Activated CD4-positive, alpha-beta T cell treated with anti-CD3 and anti-CD28 coated beads, Interleukin-2, amount 10 ng/mL, durations not matched to agents 7 days and 5 days (primary cell): ENCODE data around the gene NGB. TPM values are rescaled to one million over a fixed set of nuclear protein-coding genes. Genes with fewer than 3 reads are reported as not detected.

ENCODE experiments used
- CTCF ChIA-PET: fragments of 350-600 bp; sonication (Branson Sonifier 250); formaldehyde crosslinking; loops from one replicate; lab custom pipeline; 2021; ENCODE audit warnings: antibody characterized with exemption; lab: Charles Lee
- POLR2A ChIA-PET: fragments of 350-600 bp; sonication (Branson Sonifier 250); formaldehyde crosslinking; loops from one replicate; lab custom pipeline; 2021; ENCODE audit warnings: antibody characterized with exemption; lab: Charles Lee
- DNase-seq: peaks from one replicate; pipeline ENCODE4 v3.0.0-alpha.2; 2020
- H3K27ac Mint-ChIP-seq: one replicate; pipeline ENCODE4 v1.8.0; 2021; ENCODE audit warnings: mild to moderate bottlenecking, moderate library complexity, mixed read lengths
- H3K27me3 Mint-ChIP-seq: one replicate; pipeline ENCODE4 v1.8.0; 2021; ENCODE audit warnings: mixed read lengths
- H3K36me3 Mint-ChIP-seq: one replicate; pipeline ENCODE4 v1.8.0; 2021; ENCODE audit warnings: low read depth, mixed read lengths
- H3K4me1 Mint-ChIP-seq: one replicate; pipeline ENCODE4 v1.8.0; 2021; ENCODE audit warnings: mixed read lengths
- H3K4me3 Mint-ChIP-seq: one replicate; pipeline ENCODE4 v1.8.0; 2021; ENCODE audit warnings: mild to moderate bottlenecking, moderate library complexity, mixed read lengths
- H3K9me3 Mint-ChIP-seq: one replicate; pipeline ENCODE4 v1.8.0; 2021; ENCODE audit warnings: mixed read lengths
- total RNA-seq, 2 experiments: library from RNA; stranded (reverse); gene quantifications; one replicate each; pipeline ENCODE4 v1.2.3, GENCODE V29; 2021

The NGB gene
- total RNA-seq, 2 experiments from 2014 or later = not detected

GRCh38 chr14:77239412-77239811, 31.6 kb downstream of the NGB start:
- CTCF ChIA-PET = no interaction called here
- Mint-ChIP-seq H3K9me3 (no peaks in the 10 kb centered on the region), H3K27me3 (no peaks in the 10 kb centered on the region)

GRCh38 chr14:77238996-77239395, 32.0 kb downstream of the NGB start:
- Mint-ChIP-seq H3K36me3 (no peaks in the 10 kb centered on the region), H3K27me3 (no peaks in the 10 kb centered on the region), H3K4me1 (no peaks in the 10 kb centered on the region), H3K4me3 (no peak overlapping the region), H3K9me3 (no peaks in the 10 kb centered on the region), H3K27ac (no peak overlapping the region)
- ChIA-PET POLR2A (no interaction called here), CTCF (no interaction called here)
- DNase-seq = no peak

More at GRCh38 chr14:77239412-77239811, 31.6 kb downstream of the NGB start:
- Mint-ChIP-seq H3K4me1 (no peaks in the 10 kb centered on the region), H3K36me3 (no peaks in the 10 kb centered on the region), H3K27ac (no peak overlapping the region), H3K4me3 (no peak overlapping the region)
- POLR2A ChIA-PET = interaction anchor here (0.7 kb wide), 1 partner anchor 26 kb away, joined by 3 read pairs; no protein-coding TSS in a partner anchor
- no peak for DNase-seq

DNA sequence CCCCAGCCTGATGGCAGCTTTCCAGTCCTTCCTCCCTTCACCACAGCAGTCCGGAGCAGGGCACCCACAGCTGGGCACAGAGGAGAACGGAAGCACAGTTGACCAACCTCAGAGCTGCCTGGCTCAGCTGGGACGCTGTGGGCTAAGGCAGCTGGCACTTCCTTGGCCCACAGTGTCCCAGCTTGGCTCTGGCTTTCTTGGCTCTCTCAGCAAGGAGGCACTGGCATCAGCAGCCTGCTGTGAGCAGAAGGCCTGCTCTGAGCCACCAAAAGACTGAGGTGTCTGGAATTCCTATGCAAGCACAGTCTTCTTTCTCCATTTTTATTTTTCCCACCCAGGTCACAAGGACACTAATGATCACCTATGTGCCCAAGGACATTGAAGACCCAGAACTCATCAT, 32.6 kb downstream of the NGB start:
- no peak overlapping the region for H3K27ac Mint-ChIP-seq
- no peak overlapping the region for H3K4me3 Mint-ChIP-seq
- no peak for DNase-seq
- no peaks in the 10 kb centered on the region for H3K36me3 Mint-ChIP-seq
- no peaks in the 10 kb centered on the region for H3K4me1 Mint-ChIP-seq
- ChIA-PET CTCF (no interaction called here), POLR2A (interaction anchor here (0.6 kb wide), 1 partner anchor 32 kb away, joined by 3 read pairs; no protein-coding TSS in a partner anchor)
- H3K27me3 Mint-ChIP-seq = no peaks in the 10 kb centered on the region
- no peaks in the 10 kb centered on the region for H3K9me3 Mint-ChIP-seq

DNA sequence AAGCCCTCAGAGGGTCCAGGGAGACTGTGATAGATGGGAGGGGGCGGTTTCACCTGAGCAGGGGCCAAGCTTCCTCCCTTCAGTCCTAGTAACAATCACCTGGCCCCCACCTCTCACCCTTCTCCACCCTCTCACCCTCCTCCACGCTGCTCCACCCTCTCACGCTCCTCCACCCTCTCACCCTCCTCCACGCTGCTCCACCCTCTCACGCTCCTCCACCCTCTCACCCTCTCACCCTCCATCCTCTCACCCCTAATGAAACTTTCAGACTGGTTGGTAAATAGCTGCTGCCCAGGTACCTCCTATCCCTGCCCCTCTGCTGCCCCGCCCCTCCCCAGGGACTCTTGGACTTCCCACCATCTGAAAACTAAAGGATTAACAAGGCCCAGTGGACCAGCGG, 34.2 kb downstream of the NGB start:
- H3K27me3 Mint-ChIP-seq = peaks cover under 1% of the 10 kb centered on the region
- no peak for DNase-seq
- H3K4me3 Mint-ChIP-seq = no peak overlapping the region
- no peaks in the 10 kb centered on the region for H3K4me1 Mint-ChIP-seq
- H3K36me3 Mint-ChIP-seq = no peaks in the 10 kb centered on the region
- CTCF ChIA-PET = no interaction called here
- POLR2A ChIA-PET = no interaction called here
- H3K9me3 Mint-ChIP-seq = no peaks in the 10 kb centered on the region
- no peak overlapping the region for H3K27ac Mint-ChIP-seq

- H3K9me3 Mint-ChIP-seq = no peaks in the 10 kb centered on the region
- no peak for DNase-seq
- H3K4me3 Mint-ChIP-seq = no peak overlapping the region
- ChIA-PET CTCF (no interaction called here), POLR2A (no interaction called here)
- H3K27ac Mint-ChIP-seq = no peak overlapping the region
- no peaks in the 10 kb centered on the region for H3K4me1 Mint-ChIP-seq
- no peaks in the 10 kb centered on the region for H3K36me3 Mint-ChIP-seq
- peaks cover 3% of the 10 kb centered on the region for H3K27me3 Mint-ChIP-seq
Measured at GRCh38 chr14:77231721-77232120, 39.3 kb downstream of the NGB start.

GRCh38 chr14:77230914-77231313, 40.1 kb downstream of the NGB start:
- H3K9me3 Mint-ChIP-seq = no peaks in the 10 kb centered on the region
- H3K4me3 Mint-ChIP-seq = no peak overlapping the region
- POLR2A ChIA-PET = no interaction called here

GRCh38 chr14:77228056-77228455, 43.0 kb downstream of the NGB start:
- ChIA-PET CTCF (interaction anchor here (0.6 kb wide), 1 partner anchor 23 kb away, joined by 5 read pairs; no protein-coding TSS in a partner anchor), POLR2A (no interaction called here)
- no peak overlapping the region for H3K4me3 Mint-ChIP-seq
- no peaks in the 10 kb centered on the region for H3K36me3 Mint-ChIP-seq
- H3K4me1 Mint-ChIP-seq = no peaks in the 10 kb centered on the region
- H3K9me3 Mint-ChIP-seq = no peaks in the 10 kb centered on the region
- H3K27ac Mint-ChIP-seq = no peak overlapping the region
- H3K27me3 Mint-ChIP-seq = peaks cover 5% of the 10 kb centered on the region
- DNase-seq = no peak

More at GRCh38 chr14:77230914-77231313, 40.1 kb downstream of the NGB start:
- Mint-ChIP-seq H3K36me3 (no peaks in the 10 kb centered on the region), H3K4me1 (no peaks in the 10 kb centered on the region), H3K27ac (no peak overlapping the region), H3K27me3 (peaks cover 3% of the 10 kb centered on the region)
- DNase-seq = no peak
- CTCF ChIA-PET = no interaction called here

DNA sequence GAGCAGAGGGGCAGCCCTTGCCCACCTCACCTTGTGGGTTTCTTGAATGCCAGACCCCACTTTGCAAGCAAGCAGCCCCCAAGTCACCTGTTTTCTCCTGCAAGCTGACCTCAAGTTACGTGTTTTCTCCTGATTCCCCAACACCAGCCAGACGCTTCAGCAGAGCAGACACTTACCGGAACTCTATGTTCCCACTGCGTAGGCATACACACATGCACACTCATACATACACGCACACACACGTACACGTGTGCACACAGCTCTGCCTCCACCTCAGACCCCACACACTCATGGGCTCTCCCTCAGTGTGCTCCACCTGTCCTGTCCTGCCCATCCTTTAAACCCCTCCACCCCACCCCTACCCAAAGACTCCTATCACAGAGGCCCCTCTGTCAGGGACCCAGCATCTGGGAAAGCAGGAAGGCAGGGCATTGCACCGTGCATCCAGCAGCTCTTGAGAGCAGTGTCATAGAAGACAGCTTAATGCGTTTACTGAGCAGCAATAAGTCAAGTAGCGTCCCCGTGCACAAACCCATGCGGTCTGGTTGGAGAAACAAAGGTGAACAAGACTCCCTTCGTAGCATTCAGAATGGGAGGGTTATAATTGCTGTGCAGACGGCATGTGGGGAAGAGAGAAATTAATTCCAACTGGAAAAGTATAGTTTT, 45.0 kb downstream of the NGB start:
- Mint-ChIP-seq H3K9me3 (no peaks in the 10 kb centered on the region), H3K27ac (no peak overlapping the region), H3K4me3 (no peak overlapping the region), H3K27me3 (peaks cover 2% of the 10 kb centered on the region), H3K4me1 (no peaks in the 10 kb centered on the region), H3K36me3 (no peaks in the 10 kb centered on the region)
- ChIA-PET POLR2A (no interaction called here), CTCF (no interaction called here)
- no peak for DNase-seq

DNA sequence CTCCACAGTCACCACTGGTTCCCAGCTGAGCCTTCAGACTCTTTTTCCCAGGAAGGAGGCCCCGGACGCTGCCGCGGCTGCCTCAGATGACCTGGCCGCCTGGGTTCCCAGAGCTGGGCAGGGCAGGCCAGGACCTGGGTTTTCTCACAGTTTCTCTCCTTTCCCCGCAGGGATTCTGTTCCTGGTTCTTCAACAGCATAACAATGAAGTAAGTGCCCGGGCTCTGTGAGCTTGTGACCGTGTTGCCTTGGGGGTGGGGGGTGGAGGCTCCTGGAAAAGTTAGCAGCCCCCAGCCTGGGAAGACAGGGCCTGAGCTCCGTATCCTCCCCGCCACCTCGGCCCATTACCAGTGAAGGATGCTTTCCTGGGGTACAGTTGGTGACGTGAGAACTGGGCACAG, 45.8 kb downstream of the NGB start:
- no peaks in the 10 kb centered on the region for H3K4me1 Mint-ChIP-seq
- no peak for DNase-seq
- no peaks in the 10 kb centered on the region for H3K9me3 Mint-ChIP-seq
- H3K4me3 Mint-ChIP-seq = no peak overlapping the region
- H3K27ac Mint-ChIP-seq = no peak overlapping the region
- H3K27me3 Mint-ChIP-seq = peaks cover 2% of the 10 kb centered on the region
- ChIA-PET CTCF (interaction anchor here (0.5 kb wide), 1 partner anchor 506 kb away, joined by 3 read pairs; no protein-coding TSS in a partner anchor), POLR2A (no interaction called here)
- no peaks in the 10 kb centered on the region for H3K36me3 Mint-ChIP-seq

GRCh38 chr14:77224212-77224611, 46.8 kb downstream of the NGB start:
- ChIA-PET CTCF (no interaction called here), POLR2A (no interaction called here)
- Mint-ChIP-seq H3K27ac (no peak overlapping the region), H3K4me3 (no peak overlapping the region), H3K9me3 (no peaks in the 10 kb centered on the region), H3K36me3 (no peaks in the 10 kb centered on the region), H3K27me3 (peaks cover 2% of the 10 kb centered on the region), H3K4me1 (no peaks in the 10 kb centered on the region)
- no peak for DNase-seq

GRCh38 chr14:77222546-77223225, 48.3 kb downstream of the NGB start:
- Mint-ChIP-seq H3K4me3 (no peak overlapping the region), H3K27ac (no peak overlapping the region), H3K36me3 (no peaks in the 10 kb centered on the region), H3K4me1 (no peaks in the 10 kb centered on the region), H3K27me3 (peaks cover 2% of the 10 kb centered on the region), H3K9me3 (no peaks in the 10 kb centered on the region)
- ChIA-PET POLR2A (no interaction called here), CTCF (no interaction called here)
- DNase-seq = no peak

DNA sequence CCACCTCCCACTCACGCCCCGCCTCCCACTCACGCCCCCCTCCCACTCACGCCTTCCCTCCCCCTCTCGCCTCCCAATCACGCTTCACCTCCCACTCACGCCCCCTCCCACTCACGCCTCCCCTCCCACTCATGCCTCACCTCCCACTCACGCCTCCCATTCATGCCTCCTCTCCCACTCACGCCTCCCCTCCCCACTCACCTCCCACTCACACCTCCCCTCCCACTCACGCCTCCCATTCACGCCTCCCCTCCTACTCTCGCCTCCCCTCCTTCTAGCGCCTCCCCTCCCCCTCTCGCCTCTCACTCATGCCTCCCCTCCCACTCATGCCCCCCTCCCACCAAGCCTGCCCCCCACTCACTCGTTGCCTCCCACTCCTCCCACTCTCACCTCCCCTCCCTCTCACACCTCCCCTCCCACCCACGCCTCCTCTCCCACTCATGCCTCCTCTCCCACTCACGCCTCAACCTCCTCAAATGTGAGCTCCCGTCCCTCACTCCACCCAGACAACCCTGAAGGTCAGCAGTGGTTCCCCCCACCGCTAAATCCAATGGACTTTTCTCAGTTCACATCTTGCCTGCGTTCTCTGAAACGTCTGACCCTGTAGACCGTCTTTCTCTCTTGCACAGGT, 49.6 kb downstream of the NGB start:
- CTCF ChIA-PET = no interaction called here
- no peak for DNase-seq
- H3K27me3 Mint-ChIP-seq = peaks cover 5% of the 10 kb centered on the region
- H3K27ac Mint-ChIP-seq = no peak overlapping the region
- no peaks in the 10 kb centered on the region for H3K4me1 Mint-ChIP-seq
- H3K36me3 Mint-ChIP-seq = no peaks in the 10 kb centered on the region
- no peak overlapping the region for H3K4me3 Mint-ChIP-seq
- POLR2A ChIA-PET = no interaction called here
- H3K9me3 Mint-ChIP-seq = no peaks in the 10 kb centered on the region
